Gastrocnemius medialis (tissue), 4 donors: Measurements from ENCODE around the gene POU3F3.

Experiments
- CTCF ChIP-seq, 5 experiments: fragments of 450-650 bp in 3 of 5; fragments of 200-600 bp in 2 of 5; sonication (generic) in 2 of 5; IDR thresholded peaks in 4 of 5; conservative IDR thresholded peaks in 1 of 5; 1 replicate in 4 of 5; 2 replicates in 1 of 5; pipeline ENCODE4 v1.5.1; 2016 to 2019; ENCODE audit warnings: antibody characterized with exemption in 5 of 5, mild to moderate bottlenecking in 3 of 5, moderate library complexity in 3 of 5
- POLR2A ChIP-seq, 2 donors: fragments of 450-650 bp; IDR thresholded peaks; one replicate each; pipeline ENCODE4 v1.6.1; 2017; ENCODE audit warnings: antibody characterized with exemption in 2 of 2, mild to moderate bottlenecking in 2 of 2, moderate library complexity in 2 of 2

GRCh38 chr2:104850361-104851290, 3.3 kb upstream of the POU3F3 start:
- TF ChIP-seq CTCF (IDR thresholded peaks at IDR 0.05 in 4 of 5, conservative IDR thresholded peaks at IDR 0.05 in 1 of 5) (no peak), POLR2A (IDR thresholded peaks at IDR 0.05) (no peak)
